Measurements from ENCODE around the gene CALM3.

The CALM3 gene

DNA sequence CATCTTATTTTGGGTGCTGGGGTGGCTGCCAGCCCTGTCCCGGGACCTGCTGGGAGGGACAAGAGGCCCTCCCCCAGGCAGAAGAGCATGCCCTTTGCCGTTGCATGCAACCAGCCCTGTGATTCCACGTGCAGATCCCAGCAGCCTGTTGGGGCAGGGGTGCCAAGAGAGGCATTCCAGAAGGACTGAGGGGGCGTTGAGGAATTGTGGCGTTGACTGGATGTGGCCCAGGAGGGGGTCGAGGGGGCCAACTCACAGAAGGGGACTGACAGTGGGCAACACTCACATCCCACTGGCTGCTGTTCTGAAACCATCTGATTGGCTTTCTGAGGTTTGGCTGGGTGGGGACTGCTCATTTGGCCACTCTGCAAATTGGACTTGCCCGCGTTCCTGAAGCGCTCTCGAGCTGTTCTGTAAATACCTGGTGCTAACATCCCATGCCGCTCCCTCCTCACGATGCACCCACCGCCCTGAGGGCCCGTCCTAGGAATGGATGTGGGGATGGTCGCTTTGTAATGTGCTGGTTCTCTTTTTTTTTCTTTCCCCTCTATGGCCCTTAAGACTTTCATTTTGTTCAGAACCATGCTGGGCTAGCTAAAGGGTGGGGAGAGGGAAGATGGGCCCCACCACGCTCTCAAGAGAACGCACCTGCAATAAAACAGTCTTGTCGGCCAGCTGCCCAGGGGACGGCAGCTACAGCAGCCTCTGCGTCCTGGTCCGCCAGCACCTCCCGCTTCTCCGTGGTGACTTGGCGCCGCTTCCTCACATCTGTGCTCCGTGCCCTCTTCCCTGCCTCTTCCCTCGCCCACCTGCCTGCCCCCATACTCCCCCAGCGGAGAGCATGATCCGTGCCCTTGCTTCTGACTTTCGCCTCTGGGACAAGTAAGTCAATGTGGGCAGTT lies 8.6 kb downstream of the CALM3 start:
- H3K4me3 ChIP-seq (ENCODE audit: insufficient read length, low read depth), result no peak overlapping the region
- H3K9ac ChIP-seq (ENCODE audit: insufficient read length, low read depth), result no peak overlapping the region
- DNase-seq (ENCODE audit: low read depth, low spot score), result no peak
- H3K4me1 ChIP-seq (ENCODE audit: insufficient read depth, insufficient read length), result peaks cover 8% of the 10 kb centered on the region
- TF ChIP-seq SUZ12 (IDR thresholded peaks at IDR 0.05; ENCODE audit: extremely low read depth, insufficient read depth, insufficient read length) (no peak), YY1 (IDR thresholded peaks at IDR 0.05; ENCODE audit: insufficient read depth, insufficient read length) (no peak), ZNF274 (IDR thresholded peaks at IDR 0.05; ENCODE audit: low read depth, low read length) (no peak)
- no peaks in the 10 kb centered on the region for H3K27me3 ChIP-seq (ENCODE audit: insufficient read depth, insufficient read length)
- peaks cover 60% of the 10 kb centered on the region for H3K36me3 ChIP-seq (ENCODE audit: insufficient read depth, insufficient read length, low read length)
- no peaks in the 10 kb centered on the region for H3K9me3 ChIP-seq (ENCODE audit: insufficient read depth, low read length)

DNA sequence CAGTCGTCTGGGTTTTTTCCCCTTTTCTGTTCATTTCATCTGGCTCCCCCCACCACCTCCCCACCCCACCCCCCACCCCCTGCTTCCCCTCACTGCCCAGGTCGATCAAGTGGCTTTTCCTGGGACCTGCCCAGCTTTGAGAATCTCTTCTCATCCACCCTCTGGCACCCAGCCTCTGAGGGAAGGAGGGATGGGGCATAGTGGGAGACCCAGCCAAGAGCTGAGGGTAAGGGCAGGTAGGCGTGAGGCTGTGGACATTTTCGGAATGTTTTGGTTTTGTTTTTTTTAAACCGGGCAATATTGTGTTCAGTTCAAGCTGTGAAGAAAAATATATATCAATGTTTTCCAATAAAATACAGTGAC lies 9.3 kb downstream of the CALM3 start:
- Histone ChIP-seq H3K4me3 (ENCODE audit: insufficient read length, low read depth) (no peak overlapping the region), H3K27me3 (ENCODE audit: insufficient read depth, insufficient read length) (no peaks in the 10 kb centered on the region), H3K36me3 (ENCODE audit: insufficient read depth, insufficient read length, low read length) (peaks cover 56% of the 10 kb centered on the region), H3K4me1 (ENCODE audit: insufficient read depth, insufficient read length) (peaks cover 8% of the 10 kb centered on the region), H3K9me3 (ENCODE audit: insufficient read depth, low read length) (no peaks in the 10 kb centered on the region), H3K9ac (ENCODE audit: insufficient read length, low read depth) (no peak overlapping the region)
- no peak for DNase-seq (ENCODE audit: low read depth, low spot score)
- TF ChIP-seq ZNF274 (IDR thresholded peaks at IDR 0.05; ENCODE audit: low read depth, low read length) (no peak), YY1 (IDR thresholded peaks at IDR 0.05; ENCODE audit: insufficient read depth, insufficient read length) (no peak), SUZ12 (IDR thresholded peaks at IDR 0.05; ENCODE audit: extremely low read depth, insufficient read depth, insufficient read length) (no peak)

DNA sequence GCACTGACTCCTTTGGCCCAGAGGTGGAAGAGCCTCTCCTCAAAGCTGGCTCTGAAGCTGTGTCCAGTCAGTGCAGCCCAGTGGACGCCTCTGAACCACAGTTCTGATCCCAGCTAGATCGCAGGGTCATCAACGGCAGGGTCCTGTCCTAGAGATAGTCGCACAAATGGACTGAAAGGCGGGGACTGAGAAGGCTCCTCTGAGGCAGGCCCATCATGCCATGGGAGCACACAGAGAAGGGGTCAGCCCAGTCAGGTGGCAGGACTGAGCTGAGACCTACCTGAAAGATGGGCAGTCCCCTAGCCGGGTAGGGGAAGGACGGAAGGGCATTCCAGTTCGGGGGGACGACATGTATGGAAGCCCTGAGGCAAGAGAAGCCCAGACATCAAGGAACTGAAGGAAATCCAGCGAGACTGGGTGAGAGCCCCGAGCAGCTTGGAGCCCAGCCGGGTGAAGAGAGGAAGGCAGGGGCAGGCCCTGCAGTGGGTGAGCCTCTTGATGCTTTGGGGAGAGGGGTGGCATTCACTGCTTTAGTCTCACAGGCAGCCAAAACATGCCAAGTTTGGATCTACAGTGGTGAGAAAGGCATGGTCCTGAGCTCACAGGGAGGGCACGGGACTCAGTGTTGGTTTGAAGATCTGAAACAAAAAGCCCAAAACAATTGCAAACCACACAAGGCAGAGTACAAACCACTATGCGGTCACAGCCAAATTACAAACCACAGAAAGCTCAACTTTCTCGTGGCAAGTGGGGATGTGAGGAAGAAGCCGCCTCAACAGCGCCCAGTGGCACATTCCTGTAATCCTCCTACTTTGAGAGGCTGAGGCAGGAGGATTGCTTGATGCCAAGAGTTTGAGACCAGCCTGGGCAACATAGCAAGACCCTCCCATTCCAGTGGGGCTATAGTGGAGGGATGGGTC lies 10.0 kb downstream of the CALM3 start:
- Histone ChIP-seq H3K9ac (ENCODE audit: insufficient read length, low read depth) (no peak overlapping the region), H3K4me3 (ENCODE audit: insufficient read length, low read depth) (no peak overlapping the region), H3K9me3 (ENCODE audit: insufficient read depth, low read length) (no peaks in the 10 kb centered on the region), H3K36me3 (ENCODE audit: insufficient read depth, insufficient read length, low read length) (peaks cover 48% of the 10 kb centered on the region), H3K27me3 (ENCODE audit: insufficient read depth, insufficient read length) (no peaks in the 10 kb centered on the region), H3K4me1 (ENCODE audit: insufficient read depth, insufficient read length) (peaks cover 8% of the 10 kb centered on the region)
- no peak for DNase-seq (ENCODE audit: low read depth, low spot score)
- TF ChIP-seq SUZ12 (IDR thresholded peaks at IDR 0.05; ENCODE audit: extremely low read depth, insufficient read depth, insufficient read length) (no peak), YY1 (IDR thresholded peaks at IDR 0.05; ENCODE audit: insufficient read depth, insufficient read length) (no peak), ZNF274 (IDR thresholded peaks at IDR 0.05; ENCODE audit: low read depth, low read length) (no peak)

DNA sequence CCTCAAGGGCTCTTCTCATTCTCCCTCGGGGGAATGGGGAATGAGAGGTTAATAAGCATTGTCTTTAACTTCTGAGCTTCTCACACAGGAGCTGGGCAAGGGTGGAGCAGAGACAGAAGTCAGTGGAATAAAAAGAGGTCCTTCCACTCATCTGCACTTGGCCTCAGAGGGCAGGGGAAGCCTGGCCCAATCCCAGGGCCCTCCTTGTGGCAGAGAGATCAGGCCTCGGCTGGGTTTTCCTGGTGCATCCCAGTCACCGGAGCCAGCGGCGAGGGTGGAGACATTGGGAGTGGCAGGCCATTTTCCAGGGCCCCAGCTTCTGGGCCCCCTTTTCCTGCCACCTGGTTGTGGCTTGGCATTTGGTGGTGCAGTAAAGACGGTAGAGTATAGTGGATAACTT lies 10.6 kb downstream of the CALM3 start:
- H3K9ac ChIP-seq (ENCODE audit: insufficient read length, low read depth), result no peak overlapping the region
- TF ChIP-seq SUZ12 (IDR thresholded peaks at IDR 0.05; ENCODE audit: extremely low read depth, insufficient read depth, insufficient read length), result no peak
- no peak for TF ChIP-seq ZNF274 (IDR thresholded peaks at IDR 0.05; ENCODE audit: low read depth, low read length)
- TF ChIP-seq YY1 (IDR thresholded peaks at IDR 0.05; ENCODE audit: insufficient read depth, insufficient read length), result no peak
- peaks cover 2% of the 10 kb centered on the region for H3K27me3 ChIP-seq (ENCODE audit: insufficient read depth, insufficient read length)
- no peak for DNase-seq (ENCODE audit: low read depth, low spot score)
- no peak overlapping the region for H3K4me3 ChIP-seq (ENCODE audit: insufficient read length, low read depth)
- H3K9me3 ChIP-seq (ENCODE audit: insufficient read depth, low read length), result no peaks in the 10 kb centered on the region
- H3K36me3 ChIP-seq (ENCODE audit: insufficient read depth, insufficient read length, low read length), result peaks cover 42% of the 10 kb centered on the region
- H3K4me1 ChIP-seq (ENCODE audit: insufficient read depth, insufficient read length), result peaks cover 10% of the 10 kb centered on the region

DNA sequence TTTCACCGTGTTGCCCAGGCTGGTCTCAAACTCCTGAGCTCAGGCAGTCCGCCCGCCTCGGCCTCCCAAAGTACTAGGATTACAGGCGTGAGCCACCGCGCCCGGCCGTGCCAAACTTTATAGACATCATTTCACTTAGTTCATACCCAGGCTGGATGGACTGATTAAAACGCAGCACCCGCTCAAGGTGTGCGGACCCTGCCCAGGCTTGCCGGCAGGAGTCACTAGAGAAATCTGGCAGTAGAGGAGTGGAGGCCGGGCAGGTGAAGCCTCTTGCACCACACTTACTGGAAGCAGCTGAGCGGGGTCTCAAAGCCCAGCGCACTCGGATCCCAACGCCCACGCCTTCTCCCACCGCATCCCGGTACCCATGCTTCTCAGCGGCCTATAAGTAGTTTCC lies 12.4 kb downstream of the CALM3 start:
- no peaks in the 10 kb centered on the region for H3K9me3 ChIP-seq (ENCODE audit: insufficient read depth, low read length)
- TF ChIP-seq ZNF274 (IDR thresholded peaks at IDR 0.05; ENCODE audit: low read depth, low read length) (no peak), SUZ12 (IDR thresholded peaks at IDR 0.05; ENCODE audit: extremely low read depth, insufficient read depth, insufficient read length) (no peak), YY1 (IDR thresholded peaks at IDR 0.05; ENCODE audit: insufficient read depth, insufficient read length) (no peak)
- H3K36me3 ChIP-seq (ENCODE audit: insufficient read depth, insufficient read length, low read length), result peaks cover 24% of the 10 kb centered on the region
- no peak overlapping the region for H3K4me3 ChIP-seq (ENCODE audit: insufficient read length, low read depth)
- DNase-seq (ENCODE audit: low read depth, low spot score), result no peak
- no peak overlapping the region for H3K9ac ChIP-seq (ENCODE audit: insufficient read length, low read depth)
- peaks cover 8% of the 10 kb centered on the region for H3K4me1 ChIP-seq (ENCODE audit: insufficient read depth, insufficient read length)
- H3K27me3 ChIP-seq (ENCODE audit: insufficient read depth, insufficient read length), result peaks cover 3% of the 10 kb centered on the region

DNA sequence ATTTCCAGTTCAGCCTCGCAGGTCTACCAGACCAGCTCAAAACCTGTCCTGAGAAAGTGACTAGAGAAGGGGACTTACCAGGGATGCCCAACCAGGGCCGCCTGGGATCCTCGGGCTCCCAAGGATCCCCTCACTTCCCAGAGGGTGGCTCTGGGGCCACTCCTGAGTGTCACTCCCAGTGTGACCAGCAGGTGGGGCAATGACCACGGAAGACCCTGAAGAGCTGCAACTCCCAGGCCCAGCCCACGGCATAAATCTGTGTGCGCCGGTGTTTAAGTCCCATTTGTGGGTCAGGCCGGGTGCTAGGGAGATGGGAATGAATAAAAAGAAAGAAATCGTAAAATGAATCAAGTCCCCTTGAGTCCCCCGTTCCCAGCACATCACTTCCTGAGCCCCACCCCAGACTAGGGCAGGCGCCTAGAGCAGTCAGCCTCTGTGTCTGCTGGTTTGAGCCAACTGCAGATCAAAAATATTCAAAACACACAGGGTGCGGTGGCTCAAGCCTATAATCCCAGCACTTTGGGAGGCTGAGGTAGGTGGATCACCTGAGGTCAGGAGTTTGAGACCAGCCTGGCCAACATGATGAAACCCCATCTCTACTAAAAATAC lies 13.1 kb downstream of the CALM3 start:
- H3K4me1 ChIP-seq (ENCODE audit: insufficient read depth, insufficient read length), result peaks cover 11% of the 10 kb centered on the region
- peaks cover 3% of the 10 kb centered on the region for H3K27me3 ChIP-seq (ENCODE audit: insufficient read depth, insufficient read length)
- H3K9me3 ChIP-seq (ENCODE audit: insufficient read depth, low read length), result no peaks in the 10 kb centered on the region
- DNase-seq (ENCODE audit: low read depth, low spot score), result peak; percentile 48
- H3K4me3 ChIP-seq (ENCODE audit: insufficient read length, low read depth), result no peak overlapping the region
- TF ChIP-seq SUZ12 (IDR thresholded peaks at IDR 0.05; ENCODE audit: extremely low read depth, insufficient read depth, insufficient read length) (no peak), YY1 (IDR thresholded peaks at IDR 0.05; ENCODE audit: insufficient read depth, insufficient read length) (no peak), ZNF274 (IDR thresholded peaks at IDR 0.05; ENCODE audit: low read depth, low read length) (no peak)
- peaks cover 17% of the 10 kb centered on the region for H3K36me3 ChIP-seq (ENCODE audit: insufficient read depth, insufficient read length, low read length)
- peak overlapping the region; percentile 32 for H3K9ac ChIP-seq (ENCODE audit: insufficient read length, low read depth)
